CD8-positive, alpha-beta memory T cell (primary cell): Measurements from ENCODE around the gene DISC1. TPM values are rescaled to one million over a fixed set of nuclear protein-coding genes. Genes with fewer than 3 reads are reported as not detected.
A peak's percentile ranks its signal among the peaks of the same experiment; 100 is the strongest.

Experiments
- CTCF ChIA-PET: fragments of 350-600 bp; sonication (Branson Sonifier 250); formaldehyde crosslinking; loops from one replicate; lab custom pipeline; 2021; ENCODE audit warnings: antibody characterized with exemption; lab: Charles Lee
- POLR2A ChIA-PET: fragments of 350-600 bp; sonication (Branson Sonifier 250); formaldehyde crosslinking; loops from one replicate; lab custom pipeline; 2021; ENCODE audit warnings: antibody characterized with exemption; lab: Charles Lee
- DNase-seq, 5 donors: peaks; one replicate each; pipeline versions ENCODE4 v3.0.0 to v3.0.0-alpha.2; 2020 to 2022; ENCODE audit warnings: mixed read lengths in 1 of 5
- H3K27ac ChIP-seq: one replicate; pipeline ENCODE4 v1.7.0; 2013; ENCODE audit warnings: low read depth, mild to moderate bottlenecking, low read length, moderate library complexity
- H3K27me3 ChIP-seq: 2 replicates; pipeline ENCODE4 v1.7.0; 2013; ENCODE audit warnings: low read length, mild to moderate bottlenecking; ENCODE audit not compliant: insufficient read depth, poor library complexity, severe bottlenecking
- H3K36me3 ChIP-seq: 2 replicates; pipeline ENCODE4 v1.7.0; 2013; ENCODE audit warnings: mild to moderate bottlenecking, low read length, moderate library complexity; ENCODE audit not compliant: insufficient read depth
- H3K4me1 ChIP-seq: 2 replicates; pipeline ENCODE4 v1.7.0; 2013; ENCODE audit warnings: mild to moderate bottlenecking, low read length, moderate library complexity; ENCODE audit not compliant: insufficient read depth
- H3K4me3 ChIP-seq: 2 replicates; pipeline ENCODE4 v1.7.0; 2013; ENCODE audit warnings: mild to moderate bottlenecking, low read length
- H3K9me3 ChIP-seq: 2 replicates; pipeline ENCODE4 v1.7.0; 2013; ENCODE audit warnings: mild to moderate bottlenecking, low read length
- H3K27ac Mint-ChIP-seq, 8 donors: one replicate each; pipeline ENCODE4 v1.8.0; 2020 to 2021; ENCODE audit warnings: mixed read lengths in 8 of 8, mild to moderate bottlenecking in 6 of 8, inconsistent platforms in 3 of 8, moderate library complexity in 3 of 8
- H3K27me3 Mint-ChIP-seq, 2 donors: one replicate each; pipeline ENCODE4 v1.8.0; 2020 to 2021; ENCODE audit warnings: mixed read lengths in 2 of 2, mild to moderate bottlenecking in 1 of 2, moderate library complexity in 1 of 2
- H3K36me3 Mint-ChIP-seq, 3 donors: one replicate each; pipeline ENCODE4 v1.8.0; 2020 to 2021; ENCODE audit warnings: mixed read lengths in 3 of 3, inconsistent platforms in 1 of 3, mild to moderate bottlenecking in 1 of 3
- H3K4me1 Mint-ChIP-seq, 3 donors: one replicate each; pipeline ENCODE4 v1.8.0; 2020 to 2021; ENCODE audit warnings: mixed read lengths in 3 of 3, inconsistent platforms in 1 of 3, mild to moderate bottlenecking in 1 of 3
- H3K4me3 Mint-ChIP-seq, 7 donors: one replicate each; pipeline ENCODE4 v1.8.0; 2020 to 2021; ENCODE audit warnings: mixed read lengths in 7 of 7, mild to moderate bottlenecking in 6 of 7, moderate library complexity in 4 of 7, inconsistent platforms in 2 of 7
- H3K9me3 Mint-ChIP-seq, 5 donors: one replicate each; pipeline ENCODE4 v1.8.0; 2020 to 2022; ENCODE audit warnings: mixed read lengths in 5 of 5, mild to moderate bottlenecking in 3 of 5, moderate library complexity in 2 of 5, inconsistent platforms in 1 of 5
- polyA plus RNA-seq: library from polyadenylated mRNA; unstranded; fragments of 300-500 nt; fragmentation: Illumina TruSeq; gene quantifications from one replicate; pipeline ENCODE4 v1.2.3, GENCODE V29; 2021
- total RNA-seq, 2 experiments: library from RNA; stranded (reverse); gene quantifications; one replicate each; pipeline ENCODE4 v1.2.3, GENCODE V29; 2021

DISC1 gene
- total and polyA plus RNA-seq, 3 experiments from 2014 or later: 0.60 to 2.4 (median 1.0) TPM

DNA sequence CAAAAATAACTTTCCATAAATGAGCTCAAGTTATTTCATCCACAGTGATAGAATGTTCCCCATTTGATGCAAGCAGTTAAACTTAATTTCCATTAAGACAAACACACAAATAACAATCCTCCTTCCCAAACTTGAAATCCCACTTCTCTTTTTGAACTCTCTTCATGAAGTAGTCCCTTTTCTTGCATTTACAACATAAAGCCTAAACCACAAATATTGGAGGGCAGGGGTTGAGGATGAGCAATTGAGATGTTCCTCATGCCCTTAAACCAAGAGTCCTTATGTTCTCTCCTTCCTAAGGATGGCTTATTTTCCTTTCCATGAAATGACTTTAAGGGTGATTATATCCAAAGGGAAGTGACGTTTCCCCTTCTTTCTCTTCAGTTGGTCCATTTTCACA, 228.8 kb downstream of the DISC1 start:
- CTCF ChIA-PET: no interaction called here

DNA sequence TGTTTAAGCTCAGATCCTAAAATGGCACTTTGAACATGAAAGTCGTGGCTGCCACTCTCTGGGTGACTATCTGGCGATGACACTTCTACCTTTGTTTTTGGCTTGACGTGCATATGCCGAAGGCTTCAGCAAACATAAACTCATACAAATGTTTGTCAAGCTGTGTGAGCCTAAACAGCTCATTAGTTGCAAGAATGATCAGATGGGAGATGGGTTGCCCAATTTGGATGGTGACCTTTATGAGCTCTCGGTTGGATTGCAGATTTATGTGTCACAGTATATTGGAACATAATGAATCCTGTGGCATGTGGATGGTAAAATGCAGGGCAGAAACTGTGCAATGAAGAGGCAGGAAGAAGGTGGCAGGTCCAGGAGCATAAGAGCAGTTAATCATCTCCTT, 229.3 kb downstream of the DISC1 start:
- no peak overlapping the region for H3K27ac ChIP-seq
- Mint-ChIP-seq H3K4me1 (peaks cover 2 to 4% (median 3%) of the 10 kb centered on the region in 3 donors), H3K27me3 (no peaks in the 10 kb centered on the region), H3K27ac (peak overlapping the region in 1 of 8 donors; percentile 38), H3K4me3 (no peak overlapping the region), H3K9me3 (no peaks in the 10 kb centered on the region), H3K36me3 (peaks cover 0 to 1% (median 0%) of the 10 kb centered on the region in 3 donors)
- CTCF ChIA-PET: no interaction called here
- H3K27me3 ChIP-seq: no peaks in the 10 kb centered on the region
- POLR2A ChIA-PET: no interaction called here
- H3K36me3 ChIP-seq: no peaks in the 10 kb centered on the region
- no peak overlapping the region for H3K4me3 ChIP-seq
- DNase-seq: no peak
- no peaks in the 10 kb centered on the region for H3K9me3 ChIP-seq
- H3K4me1 ChIP-seq: no peaks in the 10 kb centered on the region

More for the DNA sequence above, 228.8 kb downstream of the DISC1 start:
- H3K36me3 Mint-ChIP-seq: peaks cover 0 to 1% (median 0%) of the 10 kb centered on the region in 3 donors
- H3K27ac ChIP-seq: no peak overlapping the region
- no peaks in the 10 kb centered on the region for H3K4me1 ChIP-seq
- no peak overlapping the region for H3K27ac Mint-ChIP-seq
- H3K4me3 ChIP-seq: no peak overlapping the region
- H3K27me3 ChIP-seq: no peaks in the 10 kb centered on the region
- H3K4me1 Mint-ChIP-seq: peaks cover 0 to 4% (median 0%) of the 10 kb centered on the region in 3 donors
- H3K9me3 Mint-ChIP-seq: no peaks in the 10 kb centered on the region
- H3K9me3 ChIP-seq: no peaks in the 10 kb centered on the region
- H3K4me3 Mint-ChIP-seq: no peak overlapping the region
- H3K27me3 Mint-ChIP-seq: no peaks in the 10 kb centered on the region
- DNase-seq: no peak
- H3K36me3 ChIP-seq: no peaks in the 10 kb centered on the region
- POLR2A ChIA-PET: no interaction called here

DNA sequence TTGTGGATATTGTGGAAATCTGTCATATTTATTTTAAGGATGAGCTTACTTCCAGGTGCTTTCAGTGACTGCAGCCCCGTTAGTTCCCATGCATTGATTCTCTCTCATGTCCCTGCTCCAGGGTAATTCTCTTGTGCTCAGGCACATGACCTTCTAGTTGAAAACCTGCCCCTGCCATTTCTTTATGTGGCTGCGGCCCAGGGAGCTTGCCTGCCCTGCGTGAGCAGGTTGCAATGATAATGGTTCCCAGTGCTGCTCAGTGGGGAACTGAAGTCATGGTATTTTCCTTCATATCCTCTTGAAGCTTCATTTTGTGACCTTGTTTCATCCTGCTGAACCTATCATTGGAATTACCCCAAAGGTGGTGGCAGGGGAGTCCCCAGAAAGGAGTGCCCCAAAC, 229.8 kb downstream of the DISC1 start:
- ChIA-PET CTCF (no interaction called here), POLR2A (no interaction called here)
- Mint-ChIP-seq H3K4me3 (no peak overlapping the region), H3K27ac (peak overlapping the region in 1 of 8 donors; percentile 38), H3K9me3 (no peaks in the 10 kb centered on the region), H3K36me3 (peaks cover 0 to 1% (median 0%) of the 10 kb centered on the region in 3 donors), H3K4me1 (peaks cover 2 to 6% (median 5%) of the 10 kb centered on the region in 3 donors), H3K27me3 (no peaks in the 10 kb centered on the region)
- H3K27ac ChIP-seq: no peak overlapping the region
- no peak for DNase-seq
- H3K36me3 ChIP-seq: no peaks in the 10 kb centered on the region
- H3K4me1 ChIP-seq: no peaks in the 10 kb centered on the region
- no peak overlapping the region for H3K4me3 ChIP-seq
- H3K9me3 ChIP-seq: no peaks in the 10 kb centered on the region
- no peaks in the 10 kb centered on the region for H3K27me3 ChIP-seq

DNA sequence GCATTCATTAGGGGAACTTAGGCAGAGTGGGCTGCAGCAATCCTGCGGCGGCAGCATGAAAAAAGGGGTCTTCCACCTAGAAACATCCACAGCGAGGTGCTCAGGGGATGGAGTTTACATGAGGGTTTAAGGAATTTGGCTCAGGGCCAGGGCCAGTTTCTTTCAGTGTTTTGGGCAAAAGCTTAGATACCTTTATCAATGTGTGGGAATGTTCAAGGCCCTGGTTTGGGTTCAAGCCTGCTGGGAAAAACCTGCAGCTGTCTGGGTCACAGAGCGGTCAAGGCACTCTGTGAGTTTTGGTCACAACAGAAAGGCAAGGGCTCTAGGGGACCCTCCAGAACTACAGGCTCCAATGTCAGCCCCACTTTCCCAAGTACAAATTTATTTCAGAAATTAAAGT, 230.3 kb downstream of the DISC1 start:
- Mint-ChIP-seq H3K27me3 (no peaks in the 10 kb centered on the region), H3K4me3 (no peak overlapping the region), H3K9me3 (no peaks in the 10 kb centered on the region), H3K36me3 (peaks cover 0 to 1% (median 0%) of the 10 kb centered on the region in 3 donors), H3K27ac (no peak overlapping the region), H3K4me1 (peaks cover 4 to 10% (median 10%) of the 10 kb centered on the region in 3 donors)
- CTCF ChIA-PET: no interaction called here
- Histone ChIP-seq H3K27me3 (no peaks in the 10 kb centered on the region), H3K36me3 (no peaks in the 10 kb centered on the region), H3K9me3 (no peaks in the 10 kb centered on the region), H3K4me3 (no peak overlapping the region), H3K4me1 (no peaks in the 10 kb centered on the region), H3K27ac (no peak overlapping the region)
- DNase-seq: no peak
- POLR2A ChIA-PET: no interaction called here

DNA sequence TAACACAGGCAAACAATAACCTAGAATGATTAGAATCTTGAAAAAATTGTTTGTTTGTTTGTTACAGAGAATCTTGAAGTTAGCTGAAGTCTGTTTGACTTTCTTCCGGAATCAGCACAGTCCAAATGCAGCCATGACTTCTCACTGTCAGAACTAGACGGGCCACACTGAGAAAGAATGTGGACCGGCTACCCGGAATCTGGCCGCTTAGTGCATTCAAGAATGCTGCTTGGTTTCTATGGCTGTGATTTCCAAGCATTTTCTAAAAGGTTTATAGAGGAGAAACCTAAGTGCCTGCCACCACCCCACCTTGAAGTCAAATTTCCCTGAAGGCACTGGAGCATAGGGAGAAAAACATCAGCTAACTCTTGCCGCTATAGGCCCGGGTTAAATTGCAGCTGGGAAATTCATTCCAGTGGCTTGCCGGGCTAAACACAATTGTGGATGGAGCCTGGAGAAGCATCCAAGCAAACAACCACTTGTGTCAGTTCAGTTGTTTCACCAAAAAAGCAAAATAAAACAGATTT, 231.1 kb downstream of the DISC1 start:
- Mint-ChIP-seq H3K36me3 (peaks cover 0 to 1% (median 0%) of the 10 kb centered on the region in 3 donors), H3K9me3 (no peaks in the 10 kb centered on the region), H3K27ac (no peak overlapping the region), H3K27me3 (no peaks in the 10 kb centered on the region), H3K4me1 (peaks cover 6 to 11% (median 10%) of the 10 kb centered on the region in 3 donors), H3K4me3 (no peak overlapping the region)
- ChIA-PET CTCF (interaction anchor here (1.0 kb wide), 1 partner anchor 10 kb away, joined by 4 read pairs; no protein-coding TSS in a partner anchor), POLR2A (no interaction called here)
- no peaks in the 10 kb centered on the region for H3K36me3 ChIP-seq
- H3K9me3 ChIP-seq: no peaks in the 10 kb centered on the region
- H3K27ac ChIP-seq: no peak overlapping the region
- no peaks in the 10 kb centered on the region for H3K27me3 ChIP-seq
- no peak for DNase-seq
- H3K4me3 ChIP-seq: no peak overlapping the region
- H3K4me1 ChIP-seq: no peaks in the 10 kb centered on the region

DNA sequence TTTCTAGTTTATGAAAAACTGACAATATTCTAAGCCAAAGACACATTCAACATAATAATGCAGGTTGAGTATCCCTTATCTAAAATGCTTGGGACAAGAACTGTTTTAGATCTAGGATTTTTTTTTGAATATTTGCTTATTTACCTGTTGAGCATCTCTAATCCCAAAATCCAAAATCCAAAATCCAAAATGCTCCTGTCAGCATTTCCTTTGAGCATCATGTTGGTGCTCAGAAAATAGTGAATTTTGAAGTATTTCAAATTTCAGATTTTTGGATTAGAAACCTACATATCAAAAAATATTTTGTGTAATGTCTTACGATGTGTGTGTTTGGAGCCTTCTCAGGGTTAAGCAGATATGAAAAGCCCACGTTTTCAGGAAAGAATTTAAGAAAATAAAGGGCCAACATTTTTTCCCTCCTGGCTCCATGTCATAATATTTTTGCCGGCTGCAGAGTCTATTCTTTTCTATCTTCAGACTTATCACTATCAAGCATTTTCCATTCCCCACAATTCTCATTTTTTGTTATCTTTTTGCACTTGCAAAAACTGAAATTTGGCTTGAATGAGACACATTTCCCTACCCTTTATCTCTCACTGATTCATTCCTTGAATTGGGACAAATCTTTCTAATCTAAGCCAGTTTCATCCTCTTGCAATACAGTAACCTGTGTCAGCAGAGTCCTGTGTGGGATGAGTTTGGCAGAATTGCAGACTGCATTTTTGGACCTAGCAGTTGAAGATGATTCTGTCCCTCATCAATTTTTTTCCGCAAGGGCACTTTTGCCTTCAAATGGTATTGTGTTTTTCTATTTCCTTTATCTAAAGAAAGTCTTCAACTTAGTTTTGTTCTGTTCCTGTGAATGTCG, 233.9 kb downstream of the DISC1 start:
- POLR2A ChIA-PET: no interaction called here
- CTCF ChIA-PET: interaction anchor here (1.4 kb wide), 1 partner anchor 59 kb away, joined by 3 read pairs; no protein-coding TSS in a partner anchor
- H3K27ac Mint-ChIP-seq: peak overlapping the region in 1 of 8 donors; percentile 29

DNA sequence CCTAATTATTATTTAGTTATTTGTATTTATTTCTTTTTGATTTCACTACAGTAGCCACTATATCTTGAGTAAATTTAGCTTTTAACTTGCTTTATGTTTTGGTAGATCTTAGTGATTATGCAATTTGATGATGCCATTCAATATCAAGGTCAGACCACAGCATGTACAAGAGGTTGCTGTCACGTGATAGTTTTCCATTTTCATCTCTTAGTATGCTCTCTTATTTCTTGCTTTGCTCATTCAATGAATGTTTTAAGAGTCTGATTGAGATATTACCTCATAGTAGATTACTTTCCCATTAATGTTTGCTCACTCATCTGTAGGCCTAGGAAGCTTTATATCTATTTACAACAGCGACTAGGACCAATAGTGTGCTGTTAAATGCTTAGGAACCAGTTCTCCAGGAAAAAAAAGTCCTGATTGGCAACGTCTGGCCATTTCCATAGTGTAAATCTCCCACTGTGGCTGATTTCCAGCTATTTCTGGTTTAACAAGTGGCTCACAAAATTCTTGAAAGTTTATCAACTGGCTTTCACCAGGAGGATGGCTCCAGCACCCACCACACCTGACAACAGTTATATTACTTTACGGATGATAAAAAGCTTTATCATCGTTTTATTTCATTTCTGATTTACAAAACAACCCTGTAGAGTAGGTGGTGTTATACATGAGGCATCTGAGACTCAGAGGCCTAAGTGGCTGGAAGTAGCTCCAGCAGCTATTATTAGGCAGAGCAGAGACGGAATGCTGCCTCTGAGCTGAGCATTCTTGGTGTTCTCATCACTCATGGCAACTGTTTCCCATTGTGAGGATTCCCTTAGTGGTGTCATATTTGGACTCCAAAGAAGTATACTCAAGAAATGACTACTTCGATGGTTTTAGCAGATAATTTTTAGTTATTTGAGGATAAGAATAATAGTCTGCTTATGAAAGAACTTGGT, 235.2 kb downstream of the DISC1 start:
- peaks cover 0 to 1% (median 0%) of the 10 kb centered on the region in 3 donors for H3K36me3 Mint-ChIP-seq
- H3K27ac Mint-ChIP-seq: peak overlapping the region in 5 of 8 donors; percentile 38 to 79 (median 50)
- POLR2A ChIA-PET: no interaction called here
- CTCF ChIA-PET: interaction anchor here (1.4 kb wide), 1 partner anchor 58 kb away, joined by 3 read pairs; no protein-coding TSS in a partner anchor
- no peaks in the 10 kb centered on the region for H3K36me3 ChIP-seq
- no peak overlapping the region for H3K4me3 ChIP-seq
- no peaks in the 10 kb centered on the region for H3K27me3 Mint-ChIP-seq
- DNase-seq: no peak
- H3K4me1 ChIP-seq: peaks cover under 1% of the 10 kb centered on the region
- peaks cover 8 to 17% (median 15%) of the 10 kb centered on the region in 3 donors for H3K4me1 Mint-ChIP-seq
- no peaks in the 10 kb centered on the region for H3K9me3 ChIP-seq
- no peaks in the 10 kb centered on the region for H3K9me3 Mint-ChIP-seq
- no peaks in the 10 kb centered on the region for H3K27me3 ChIP-seq
- no peak overlapping the region for H3K4me3 Mint-ChIP-seq
- H3K27ac ChIP-seq: no peak overlapping the region

More for the DNA sequence above, 233.9 kb downstream of the DISC1 start:
- Mint-ChIP-seq H3K4me3 (no peak overlapping the region), H3K9me3 (no peaks in the 10 kb centered on the region), H3K4me1 (peaks cover 6 to 11% (median 10%) of the 10 kb centered on the region in 3 donors), H3K36me3 (peaks cover 0 to 1% (median 0%) of the 10 kb centered on the region in 3 donors), H3K27me3 (no peaks in the 10 kb centered on the region)
- no peak for DNase-seq
- H3K4me3 ChIP-seq: no peak overlapping the region
- no peaks in the 10 kb centered on the region for H3K36me3 ChIP-seq
- no peaks in the 10 kb centered on the region for H3K4me1 ChIP-seq
- H3K27ac ChIP-seq: no peak overlapping the region
- no peaks in the 10 kb centered on the region for H3K27me3 ChIP-seq
- H3K9me3 ChIP-seq: no peaks in the 10 kb centered on the region
